Loucy (cell line): ENCODE data around the gene PRKCE.
A peak's percentile ranks its signal among the peaks of the same experiment; 100 is the strongest.

Source experiments
- H2AFZ ChIP-seq: fragments of 200-600 bp; sonication (generic); 2 replicates; pipeline ENCODE4 v1.6.0; 2016; ENCODE audit warnings: antibody characterized with exemption, mild to moderate bottlenecking, low read length, moderate library complexity
- H3F3A ChIP-seq: fragments of 200-600 bp; 2 replicates; pipeline ENCODE4 v1.6.0; 2016; ENCODE audit warnings: antibody characterized with exemption, low read depth, mild to moderate bottlenecking
- H3K27me3 ChIP-seq: fragments of 200-600 bp; sonication (generic); 2 replicates; pipeline ENCODE4 v1.6.1; 2014; ENCODE audit warnings: low read length, mild to moderate bottlenecking; ENCODE audit not compliant: insufficient read depth, poor library complexity, severe bottlenecking
- H3K36me3 ChIP-seq: fragments of 200-600 bp; sonication (generic); 2 replicates; pipeline ENCODE4 v1.6.1; 2016; ENCODE audit warnings: low read length; ENCODE audit not compliant: insufficient read depth
- H3K4me1 ChIP-seq: fragments of 200-600 bp; sonication (generic); 2 replicates; pipeline ENCODE4 v1.5.1; 2014; ENCODE audit warnings: low read length, mild to moderate bottlenecking; ENCODE audit not compliant: insufficient read depth, poor library complexity, severe bottlenecking
- H3K4me2 ChIP-seq: fragments of 200-600 bp; sonication (generic); 2 replicates; pipeline ENCODE4 v1.6.0; 2014; ENCODE audit warnings: antibody characterized with exemption, low read length, low read depth, mild to moderate bottlenecking; ENCODE audit not compliant: poor library complexity, severe bottlenecking
- H3K4me3 ChIP-seq: fragments of 200-600 bp; sonication (generic); 2 replicates; pipeline ENCODE4 v1.5.1; 2014; ENCODE audit warnings: low read length, mild to moderate bottlenecking, mixed read lengths; ENCODE audit not compliant: poor library complexity, severe bottlenecking
- H3K79me2 ChIP-seq: fragments of 200-600 bp; sonication (generic); 2 replicates; pipeline ENCODE4 v1.6.1; 2014; ENCODE audit warnings: low read length; ENCODE audit not compliant: insufficient read depth
- H3K9ac ChIP-seq: fragments of 200-600 bp; sonication (generic); 2 replicates; pipeline ENCODE4 v1.6.0; 2014; ENCODE audit warnings: mild to moderate bottlenecking, low read depth, low read length, moderate library complexity; ENCODE audit not compliant: poor library complexity, severe bottlenecking
- H3K9me2 ChIP-seq: fragments of 200-600 bp; sonication (generic); replicated peaks from 2 replicates; pipeline ENCODE4 v1.6.1; 2016; ENCODE audit warnings: low read depth, low read length, mixed read lengths
- H3K9me3 ChIP-seq: fragments of 200-600 bp; sonication (generic); 2 replicates; pipeline ENCODE4 v1.6.1; 2014; ENCODE audit warnings: mild to moderate bottlenecking, antibody characterized with exemption, low read length, low read depth; ENCODE audit not compliant: insufficient read depth
- H4K20me1 ChIP-seq: fragments of 200-600 bp; sonication (generic); 2 replicates; pipeline ENCODE4 v1.6.0; 2014; ENCODE audit warnings: antibody characterized with exemption, low read length, mild to moderate bottlenecking; ENCODE audit not compliant: insufficient read depth, poor library complexity, severe bottlenecking
- CTCF ChIP-seq: fragments of 200-600 bp; sonication (generic); conservative IDR thresholded peaks from 2 replicates; pipeline ENCODE4 v1.5.1; 2014; ENCODE audit warnings: mild to moderate bottlenecking, antibody characterized with exemption, low read length
- EZH2phosphoT487 ChIP-seq: fragments of 200-600 bp; IDR thresholded peaks from 2 replicates; pipeline ENCODE4 v1.6.1; 2018; ENCODE audit warnings: antibody characterized with exemption, mild to moderate bottlenecking, moderate library complexity, borderline replicate concordance

The PRKCE gene

GRCh38 chr2:45698554-45698953, 47.1 kb downstream of the PRKCE start:
- no peak overlapping the region for H3K9ac ChIP-seq
- no peak overlapping the region for H3K4me2 ChIP-seq
- H3K36me3 ChIP-seq: no peaks in the 10 kb centered on the region
- H3K9me3 ChIP-seq: no peaks in the 10 kb centered on the region
- no peaks in the 10 kb centered on the region for H3K9me2 ChIP-seq
- H4K20me1 ChIP-seq: no peaks in the 10 kb centered on the region
- H3K4me1 ChIP-seq: peaks cover 12% of the 10 kb centered on the region
- no peaks in the 10 kb centered on the region for H3K27me3 ChIP-seq
- H3K4me3 ChIP-seq: no peak overlapping the region
- H3K79me2 ChIP-seq: peaks cover 21% of the 10 kb centered on the region; the same call in 1 of the 2 replicates
- TF ChIP-seq EZH2phosphoT487 (no peak), CTCF (no peak)
- no peak overlapping the region for H2AFZ ChIP-seq
- H3F3A ChIP-seq: no peaks in the 10 kb centered on the region

GRCh38 chr2:45699032-45699658, 47.7 kb downstream of the PRKCE start:
- no peak overlapping the region for H2AFZ ChIP-seq
- H3K4me2 ChIP-seq: no peak overlapping the region
- no peaks in the 10 kb centered on the region for H3F3A ChIP-seq
- peaks cover 12% of the 10 kb centered on the region for H3K4me1 ChIP-seq
- H3K79me2 ChIP-seq: peaks cover 17% of the 10 kb centered on the region; the same call in 1 of the 2 replicates
- no peaks in the 10 kb centered on the region for H4K20me1 ChIP-seq
- no peak for TF ChIP-seq EZH2phosphoT487
- TF ChIP-seq CTCF: no peak
- H3K9ac ChIP-seq: no peak overlapping the region
- no peaks in the 10 kb centered on the region for H3K9me2 ChIP-seq
- H3K9me3 ChIP-seq: no peaks in the 10 kb centered on the region
- no peaks in the 10 kb centered on the region for H3K27me3 ChIP-seq
- H3K4me3 ChIP-seq: no peak overlapping the region
- no peaks in the 10 kb centered on the region for H3K36me3 ChIP-seq

- no peaks in the 10 kb centered on the region for H3K9me3 ChIP-seq
- no peaks in the 10 kb centered on the region for H3F3A ChIP-seq
- no peak overlapping the region for H3K4me3 ChIP-seq
- H4K20me1 ChIP-seq: no peaks in the 10 kb centered on the region
- no peaks in the 10 kb centered on the region for H3K27me3 ChIP-seq
- peaks cover 18% of the 10 kb centered on the region; the same call in 1 of the 2 replicates for H3K79me2 ChIP-seq
- 0 out of 2 replicates have a peak, but pooled peaks have one; percentile 10 for TF ChIP-seq CTCF
- no peak for TF ChIP-seq EZH2phosphoT487
- H2AFZ ChIP-seq: no peak overlapping the region
- H3K9ac ChIP-seq: no peak overlapping the region
- H3K4me2 ChIP-seq: no peak overlapping the region
- no peaks in the 10 kb centered on the region for H3K36me3 ChIP-seq
- peaks cover 12% of the 10 kb centered on the region for H3K4me1 ChIP-seq
- H3K9me2 ChIP-seq: no peaks in the 10 kb centered on the region
Observed at GRCh38 chr2:45700407-45701013, 49.0 kb downstream of the PRKCE start.
